Astrocyte (in vitro differentiated cells and primary cell): ENCODE measurements around the gene OSBP. TPM values are rescaled to one million over a fixed set of nuclear protein-coding genes. Genes with fewer than 3 reads are reported as not detected.

Experiments used
- DNase-seq: peaks from one replicate; pipeline ENCODE4 v3.0.0-alpha.2; 2010; ENCODE audit warnings: low read depth
- FAIRE-seq: peaks from 2 replicates; lab custom pipeline; 2011; peaks lifted over from hg19 to GRCh38; lab: Jason Lieb, UNC
- H2AFZ ChIP-seq: 2 replicates; pipeline ENCODE4 v1.6.0; 2012; ENCODE audit warnings: low read depth, low read length, inconsistent platforms
- H3K27ac ChIP-seq: 2 replicates; pipeline ENCODE4 v1.5.1; 2011; ENCODE audit warnings: low read depth, low read length, inconsistent platforms
- H3K27me3 ChIP-seq: 2 replicates; pipeline ENCODE4 v1.6.0; 2011; ENCODE audit warnings: low read length, inconsistent platforms; ENCODE audit not compliant: insufficient read depth
- H3K36me3 ChIP-seq: 2 replicates; pipeline ENCODE4 v1.5.1; 2011; ENCODE audit warnings: low read length, inconsistent platforms; ENCODE audit not compliant: insufficient read depth
- H3K4me1 ChIP-seq: 2 replicates; pipeline ENCODE4 v1.5.1; 2011; ENCODE audit warnings: low read length, inconsistent platforms; ENCODE audit not compliant: insufficient read depth
- H3K4me2 ChIP-seq: 2 replicates; pipeline ENCODE4 v1.6.0; 2012; ENCODE audit warnings: low read length, inconsistent platforms
- H3K4me3 ChIP-seq: 2 replicates; pipeline ENCODE4 v1.5.1; 2011; ENCODE audit warnings: low read depth, mild to moderate bottlenecking, low read length, inconsistent platforms; ENCODE audit not compliant: insufficient read depth
- H3K79me2 ChIP-seq: 2 replicates; pipeline ENCODE4 v1.6.0; 2012; ENCODE audit warnings: mild to moderate bottlenecking, low read length, inconsistent platforms; ENCODE audit not compliant: insufficient read depth
- H3K9ac ChIP-seq: 2 replicates; pipeline ENCODE4 v1.6.0; 2012; ENCODE audit warnings: mild to moderate bottlenecking, low read length, inconsistent platforms
- H3K9me3 ChIP-seq: 2 replicates; pipeline ENCODE4 v1.5.1; 2012; ENCODE audit warnings: low read depth, mild to moderate bottlenecking, low read length, inconsistent platforms; ENCODE audit not compliant: insufficient read depth
- H4K20me1 ChIP-seq: 2 replicates; pipeline ENCODE4 v1.6.0; 2012; ENCODE audit warnings: low read length, inconsistent platforms; ENCODE audit not compliant: insufficient read depth
- H3K27ac Mint-ChIP-seq: one replicate; pipeline ENCODE4 v1.8.0; 2021; ENCODE audit warnings: mild to moderate bottlenecking, mixed read lengths; ENCODE audit not compliant: unreplicated experiment
- H3K27me3 Mint-ChIP-seq: one replicate; pipeline ENCODE4 v1.8.0; 2021; ENCODE audit warnings: low read depth, mixed read lengths; ENCODE audit not compliant: unreplicated experiment
- H3K36me3 Mint-ChIP-seq: one replicate; pipeline ENCODE4 v1.8.0; 2021; ENCODE audit warnings: low read depth, mixed read lengths; ENCODE audit not compliant: unreplicated experiment
- H3K4me1 Mint-ChIP-seq: one replicate; pipeline ENCODE4 v1.8.0; 2021; ENCODE audit warnings: low read depth, mixed read lengths; ENCODE audit not compliant: unreplicated experiment
- H3K4me3 Mint-ChIP-seq: one replicate; pipeline ENCODE4 v1.8.0; 2021; ENCODE audit warnings: mild to moderate bottlenecking, moderate library complexity, mixed read lengths; ENCODE audit not compliant: unreplicated experiment
- H3K9me3 Mint-ChIP-seq: one replicate; pipeline ENCODE4 v1.8.0; 2021; ENCODE audit warnings: mild to moderate bottlenecking, mixed read lengths; ENCODE audit not compliant: unreplicated experiment
- CTCF ChIP-seq: IDR thresholded peaks from 2 replicates; pipeline ENCODE4 v1.5.1; 2011; ENCODE audit warnings: low read depth, mild to moderate bottlenecking, inconsistent platforms, low read length, moderate library complexity; ENCODE audit not compliant: insufficient read depth
- EZH2 ChIP-seq: IDR thresholded peaks from 2 replicates; pipeline ENCODE4 v1.6.1; 2012; ENCODE audit warnings: mild to moderate bottlenecking, low read length, inconsistent platforms; ENCODE audit not compliant: insufficient read depth
- total RNA-seq: library from RNA; stranded (reverse); gene quantifications from 2 replicates; pipeline ENCODE4 v1.2.1, GENCODE V29; 2021

The OSBP gene
- total RNA-seq, 1 donor from 2014 or later: 48.6 TPM

- TF ChIP-seq EZH2 (no peak), CTCF (no peak)
- no peaks in the 10 kb centered on the region for H3K27me3 ChIP-seq
- no peak overlapping the region for H3K4me2 ChIP-seq
- H4K20me1 ChIP-seq: no peaks in the 10 kb centered on the region
- Mint-ChIP-seq H3K4me1 (peaks cover 6% of the 10 kb centered on the region), H3K27ac (no peak overlapping the region), H3K4me3 (no peak overlapping the region), H3K27me3 (no peaks in the 10 kb centered on the region), H3K36me3 (no peaks in the 10 kb centered on the region), H3K9me3 (no peaks in the 10 kb centered on the region)
- H3K36me3 ChIP-seq: no peaks in the 10 kb centered on the region
- H3K9ac ChIP-seq: no peak overlapping the region
- no peaks in the 10 kb centered on the region for H3K9me3 ChIP-seq
- no peak overlapping the region for H3K27ac ChIP-seq
- no peaks in the 10 kb centered on the region for H3K4me1 ChIP-seq
- FAIRE-seq (no peak), DNase-seq (no peak)
- no peaks in the 10 kb centered on the region for H3K79me2 ChIP-seq
- no peak overlapping the region for H2AFZ ChIP-seq
- H3K4me3 ChIP-seq: no peak overlapping the region
Observed at GRCh38 chr11:59625703-59626102, 10.1 kb upstream of the OSBP start.

GRCh38 chr11:59617876-59618275 is 2.3 kb upstream of the OSBP start:
- H3K4me1 Mint-ChIP-seq: peaks cover 12% of the 10 kb centered on the region
- Histone ChIP-seq H3K27me3 (no peaks in the 10 kb centered on the region), H3K79me2 (peaks cover 24% of the 10 kb centered on the region), H3K27ac (no peak overlapping the region), H3K36me3 (no peaks in the 10 kb centered on the region), H3K9me3 (no peaks in the 10 kb centered on the region), H3K4me1 (peaks cover 15% of the 10 kb centered on the region), H4K20me1 (peaks cover 21% of the 10 kb centered on the region), H3K9ac (no peak overlapping the region), H3K4me3 (no peak overlapping the region), H2AFZ (no peak overlapping the region), H3K4me2 (no peak overlapping the region)
- no peaks in the 10 kb centered on the region for H3K27me3 Mint-ChIP-seq
- H3K27ac Mint-ChIP-seq: no peak overlapping the region
- FAIRE-seq: no peak
- DNase-seq: no peak
- H3K9me3 Mint-ChIP-seq: no peaks in the 10 kb centered on the region
- H3K36me3 Mint-ChIP-seq: no peaks in the 10 kb centered on the region
- no peak for TF ChIP-seq CTCF
- no peak for TF ChIP-seq EZH2
- no peak overlapping the region for H3K4me3 Mint-ChIP-seq

GRCh38 chr11:59616396-59616982 is 915 bp upstream of the OSBP start:
- H3K9ac ChIP-seq: peak overlapping the region; percentile 79
- Mint-ChIP-seq H3K36me3 (no peaks in the 10 kb centered on the region), H3K9me3 (no peaks in the 10 kb centered on the region), H3K27ac (peak overlapping the region; percentile 88), H3K4me3 (peak overlapping the region; percentile 88), H3K4me1 (peaks cover 25% of the 10 kb centered on the region), H3K27me3 (no peaks in the 10 kb centered on the region)
- no peaks in the 10 kb centered on the region for H3K36me3 ChIP-seq
- H3K27me3 ChIP-seq: no peaks in the 10 kb centered on the region
- H3K4me2 ChIP-seq: peak overlapping the region; percentile 85
- FAIRE-seq: no peak
- TF ChIP-seq EZH2 (no peak), CTCF (no peak)
- H2AFZ ChIP-seq: peak overlapping the region; percentile 91
- peak overlapping the region; percentile 59 for H3K4me3 ChIP-seq
- peaks cover 35% of the 10 kb centered on the region for H4K20me1 ChIP-seq
- H3K79me2 ChIP-seq: peaks cover 37% of the 10 kb centered on the region
- H3K9me3 ChIP-seq: no peaks in the 10 kb centered on the region
- H3K4me1 ChIP-seq: peaks cover 15% of the 10 kb centered on the region
- DNase-seq: no peak
- H3K27ac ChIP-seq: peak overlapping the region; percentile 74
